Measurements from ENCODE around the gene ARID2.

The ARID2 gene

GRCh38 chr12:45732250-45732649, 2.7 kb downstream of the ARID2 start:
- TF ChIP-seq CTCF (IDR thresholded peaks at IDR 0.05; ENCODE audit: insufficient read depth, low read depth, low read length, missing control alignments), result no peak
- DNase-seq (ENCODE audit: low read depth), result peak; percentile 48
- H3K4me3 ChIP-seq (ENCODE audit: low read length), result peak overlapping the region; percentile 63

- no peak overlapping the region for H3K4me3 ChIP-seq (ENCODE audit: low read length)
These were observed 3.4 kb downstream of the ARID2 start for GRCh38 chr12:45732936-45733335.

GRCh38 chr12:45737638-45738037, 8.1 kb downstream of the ARID2 start:
- TF ChIP-seq CTCF (IDR thresholded peaks at IDR 0.05; ENCODE audit: insufficient read depth, low read depth, low read length, missing control alignments), result no peak

More at GRCh38 chr12:45732936-45733335, 3.4 kb downstream of the ARID2 start:
- no peak for DNase-seq (ENCODE audit: low read depth)
- TF ChIP-seq CTCF (IDR thresholded peaks at IDR 0.05; ENCODE audit: insufficient read depth, low read depth, low read length, missing control alignments), result no peak

GRCh38 chr12:45742590-45742989, 13.1 kb downstream of the ARID2 start:
- no peak overlapping the region for H3K4me3 ChIP-seq (ENCODE audit: low read length)
- no peak for TF ChIP-seq CTCF (IDR thresholded peaks at IDR 0.05; ENCODE audit: insufficient read depth, low read depth, low read length, missing control alignments)
- DNase-seq (ENCODE audit: low read depth), result no peak

More at GRCh38 chr12:45737638-45738037, 8.1 kb downstream of the ARID2 start:
- no peak overlapping the region for H3K4me3 ChIP-seq (ENCODE audit: low read length)
- no peak for DNase-seq (ENCODE audit: low read depth)

GRCh38 chr12:45743247-45743646, 13.7 kb downstream of the ARID2 start:
- peak; percentile 46 for DNase-seq (ENCODE audit: low read depth)
- no peak overlapping the region for H3K4me3 ChIP-seq (ENCODE audit: low read length)
- no peak for TF ChIP-seq CTCF (IDR thresholded peaks at IDR 0.05; ENCODE audit: insufficient read depth, low read depth, low read length, missing control alignments)

- no peak for TF ChIP-seq CTCF (IDR thresholded peaks at IDR 0.05; ENCODE audit: insufficient read depth, low read depth, low read length, missing control alignments)
- H3K4me3 ChIP-seq (ENCODE audit: low read length), result no peak overlapping the region
- peak; percentile 32 for DNase-seq (ENCODE audit: low read depth)
These were observed 16.4 kb downstream of the ARID2 start for GRCh38 chr12:45745861-45746277.

GRCh38 chr12:45756666-45757065, 27.2 kb downstream of the ARID2 start:
- no peak for DNase-seq (ENCODE audit: low read depth)
- TF ChIP-seq CTCF (IDR thresholded peaks at IDR 0.05; ENCODE audit: insufficient read depth, low read depth, low read length, missing control alignments), result no peak
- H3K4me3 ChIP-seq (ENCODE audit: low read length), result no peak overlapping the region

Measured in epithelial cell of esophagus (primary cell).